GM12878 (cell line): ENCODE results near the gene RAD9A. TPM values are rescaled to one million over a fixed set of nuclear protein-coding genes. Genes with fewer than 3 reads are reported as not detected.
A peak's percentile ranks its signal among the peaks of the same experiment; 100 is the strongest.

ENCODE experiments used
- BHLHE40 ChIP-seq, 2 experiments: fragments of 450-650 bp in 1 of 2; IDR thresholded peaks; 2 replicates each; pipeline ENCODE4 v1.6.1; 2011 to 2017; ENCODE audit warnings: low read depth in 2 of 2, borderline replicate concordance in 1 of 2, improper control_type of control experiment in 1 of 2, low read length in 1 of 2, mild to moderate bottlenecking in 1 of 2
- CBFB ChIP-seq: IDR thresholded peaks from 2 replicates; pipeline ENCODE4 v1.6.1; 2016; ENCODE audit warnings: antibody characterized with exemption, low read depth
- CREB1 ChIP-seq: IDR thresholded peaks from 2 replicates; pipeline ENCODE4 v1.6.1; 2012; ENCODE audit warnings: low read depth, mild to moderate bottlenecking, inconsistent platforms
- FOXK2 ChIP-seq: fragments of 450-650 bp; IDR thresholded peaks from 2 replicates; pipeline ENCODE4 v1.6.1; 2017; ENCODE audit warnings: mild to moderate bottlenecking, moderate library complexity
- GATAD2B ChIP-seq: fragments of 450-650 bp; conservative IDR thresholded peaks from 2 replicates; pipeline ENCODE4 v1.6.1; 2017; ENCODE audit warnings: low read depth, mild to moderate bottlenecking, moderate library complexity
- IKZF1 ChIP-seq: fragments of 450-650 bp; conservative IDR thresholded peaks from 2 replicates; pipeline ENCODE4 v1.6.1; 2017; ENCODE audit warnings: antibody characterized with exemption, mild to moderate bottlenecking
- RUNX3 ChIP-seq: IDR thresholded peaks from 2 replicates; pipeline ENCODE4 v1.6.1; 2012; ENCODE audit warnings: low read length, inconsistent platforms
- SMC3 ChIP-seq: IDR thresholded peaks from 2 replicates; pipeline ENCODE4 v1.6.1; 2011; ENCODE audit warnings: low read length, improper control_type of control experiment, borderline replicate concordance
- ZNF384 ChIP-seq: IDR thresholded peaks from 2 replicates; pipeline ENCODE4 v1.6.1; 2012; ENCODE audit warnings: low read depth, mild to moderate bottlenecking, low read length, improper control_type of control experiment, borderline replicate concordance
- polyA plus RNA-seq, 11 experiments: library from polyadenylated mRNA; depleted of rRNA in 4 of 11; unstranded in 6 of 11; stranded (reverse) in 5 of 11; fragments of >200 nt; fragmentation: Nextera tagmentation in 4 of 11; fragmentation: Illumina TruSeq in 1 of 11; extraction: Ambion mirVana in 4 of 11; extraction: Trizol in 1 of 11; gene quantifications; 1 replicate in 1 of 11; 2 replicates in 10 of 11; pipeline versions ENCODE4 v1.2.1 to v1.2.3, GENCODE V29; 2011 to 2016; ENCODE audit warnings: inconsistent platforms in 2 of 11, missing spikeins in 2 of 11, low read depth in 1 of 11
- total RNA-seq, 4 experiments: library from RNA; depleted of rRNA in 3 of 4; stranded (reverse); fragments of >200 nt in 3 of 4; fragmentation: Illumina TruSeq in 1 of 4; extraction: Trizol in 1 of 4; gene quantifications; 2 replicates each; pipeline versions ENCODE4 v1.2.1 to v1.2.3, GENCODE V29; 2013 to 2021
- TF ChIP-seq, protein P1 (sequence below): IDR thresholded peaks from 2 replicates; pipeline ENCODE4 v1.6.1; 2012; ENCODE audit warnings: low read depth, low read length, improper control_type of control experiment
- TF ChIP-seq, protein P2 (sequence below): fragments of 450-650 bp; IDR thresholded peaks from 2 replicates; pipeline ENCODE4 v1.6.1; 2016; ENCODE audit warnings: mild to moderate bottlenecking
- TF ChIP-seq, protein P3 (sequence below), 3 experiments: IDR thresholded peaks in 2 of 3; conservative IDR thresholded peaks in 1 of 3; 2 replicates each; pipeline ENCODE4 v1.5.1; 2011; ENCODE audit warnings: low read depth in 3 of 3, low read length in 3 of 3, mild to moderate bottlenecking in 3 of 3, control low read depth in 2 of 3, moderate library complexity in 2 of 3, inconsistent platforms in 1 of 3, mixed read lengths in 1 of 3; ENCODE audit not compliant: control insufficient read depth in 2 of 3, insufficient read depth in 1 of 3; ENCODE audit errors: extremely low read depth in 1 of 3

RAD9A gene
- total and polyA plus RNA-seq, 10 of the 15 experiments (the other 5 are each of a cell fraction or from before 2014, with no cell fraction given), result 1.1 to 36.2 (median 19.8) TPM

DNA sequence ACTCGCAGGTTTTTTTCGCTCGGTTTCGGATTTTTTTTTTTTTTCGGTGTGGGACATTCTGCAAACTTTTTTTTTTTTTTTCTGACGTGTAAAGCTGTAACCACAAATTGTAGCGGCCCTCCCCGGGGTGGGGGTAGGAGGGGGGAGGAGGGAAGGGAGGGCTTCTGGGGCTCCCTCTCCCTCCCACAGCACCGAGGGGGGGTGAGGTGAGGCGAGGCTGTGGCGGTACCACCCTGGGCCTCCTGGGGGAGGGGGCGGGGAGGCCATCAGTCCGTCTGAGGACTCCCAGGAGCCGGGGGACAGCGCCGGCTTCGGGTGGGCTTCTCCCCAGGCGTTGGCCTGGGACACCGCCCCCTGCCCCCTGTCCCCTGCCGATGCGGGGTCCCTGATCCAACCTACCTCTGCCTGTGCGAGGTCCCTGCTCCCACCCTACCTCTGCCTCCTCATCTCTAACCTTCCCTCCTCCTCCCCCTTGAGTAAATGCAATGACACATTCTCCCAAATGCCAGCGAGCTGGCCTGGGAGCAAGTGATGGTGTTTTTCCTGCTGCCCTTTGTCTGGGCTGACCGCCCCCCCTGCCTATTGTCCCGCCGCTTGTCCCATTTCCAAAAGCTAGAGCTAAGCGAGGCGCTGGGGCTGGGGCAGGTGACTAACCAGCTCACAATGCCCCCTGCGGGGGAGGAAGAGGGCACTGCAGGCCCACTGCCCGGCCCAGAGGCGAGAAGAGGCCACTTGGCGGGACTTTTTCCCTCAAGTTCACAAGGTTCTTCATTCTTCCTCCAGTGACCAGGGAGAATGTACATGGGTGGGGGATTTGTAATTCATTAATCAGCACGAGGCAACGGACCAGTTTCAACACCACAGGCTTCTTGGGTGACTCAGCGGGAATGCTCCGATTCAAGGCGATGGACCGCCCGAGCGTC is 17.9 kb upstream of the RAD9A start (continued):
- TF ChIP-seq, protein P1, sequence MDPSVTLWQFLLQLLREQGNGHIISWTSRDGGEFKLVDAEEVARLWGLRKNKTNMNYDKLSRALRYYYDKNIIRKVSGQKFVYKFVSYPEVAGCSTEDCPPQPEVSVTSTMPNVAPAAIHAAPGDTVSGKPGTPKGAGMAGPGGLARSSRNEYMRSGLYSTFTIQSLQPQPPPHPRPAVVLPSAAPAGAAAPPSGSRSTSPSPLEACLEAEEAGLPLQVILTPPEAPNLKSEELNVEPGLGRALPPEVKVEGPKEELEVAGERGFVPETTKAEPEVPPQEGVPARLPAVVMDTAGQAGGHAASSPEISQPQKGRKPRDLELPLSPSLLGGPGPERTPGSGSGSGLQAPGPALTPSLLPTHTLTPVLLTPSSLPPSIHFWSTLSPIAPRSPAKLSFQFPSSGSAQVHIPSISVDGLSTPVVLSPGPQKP, result no peak
- peak in 1 of 2 experiments; percentile 53; a peak in 1 of 4 replicates for TF ChIP-seq BHLHE40 (IDR thresholded peaks at IDR 0.05; ENCODE audit: borderline replicate concordance in 1 of 2, low read depth in 2 of 2, low read length in 1 of 2)
- TF ChIP-seq ZNF384, result peak; percentile 96
- peak; percentile 39; the same call in 1 of the 2 replicates for TF ChIP-seq SMC3
- TF ChIP-seq GATAD2B, result peak; percentile 37; the same call in 1 of the 2 replicates
- TF ChIP-seq, protein P2, sequence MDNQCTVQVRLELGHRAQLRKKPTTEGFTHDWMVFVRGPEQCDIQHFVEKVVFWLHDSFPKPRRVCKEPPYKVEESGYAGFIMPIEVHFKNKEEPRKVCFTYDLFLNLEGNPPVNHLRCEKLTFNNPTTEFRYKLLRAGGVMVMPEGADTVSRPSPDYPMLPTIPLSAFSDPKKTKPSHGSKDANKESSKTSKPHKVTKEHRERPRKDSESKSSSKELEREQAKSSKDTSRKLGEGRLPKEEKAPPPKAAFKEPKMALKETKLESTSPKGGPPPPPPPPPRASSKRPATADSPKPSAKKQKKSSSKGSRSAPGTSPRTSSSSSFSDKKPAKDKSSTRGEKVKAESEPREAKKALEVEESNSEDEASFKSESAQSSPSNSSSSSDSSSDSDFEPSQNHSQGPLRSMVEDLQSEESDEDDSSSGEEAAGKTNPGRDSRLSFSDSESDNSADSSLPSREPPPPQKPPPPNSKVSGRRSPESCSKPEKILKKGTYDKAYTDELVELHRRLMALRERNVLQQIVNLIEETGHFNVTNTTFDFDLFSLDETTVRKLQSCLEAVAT, result 0 out of 2 replicates have a peak, but pooled peaks have one; percentile 20
- TF ChIP-seq IKZF1, result peak; percentile 31; the same call in 1 of the 2 replicates
- 0 out of 2 replicates have a peak, but pooled peaks have one; percentile 32 for TF ChIP-seq CBFB
- peak; percentile 76 for TF ChIP-seq CREB1
- TF ChIP-seq RUNX3, result peak; percentile 85
- TF ChIP-seq, protein P3, sequence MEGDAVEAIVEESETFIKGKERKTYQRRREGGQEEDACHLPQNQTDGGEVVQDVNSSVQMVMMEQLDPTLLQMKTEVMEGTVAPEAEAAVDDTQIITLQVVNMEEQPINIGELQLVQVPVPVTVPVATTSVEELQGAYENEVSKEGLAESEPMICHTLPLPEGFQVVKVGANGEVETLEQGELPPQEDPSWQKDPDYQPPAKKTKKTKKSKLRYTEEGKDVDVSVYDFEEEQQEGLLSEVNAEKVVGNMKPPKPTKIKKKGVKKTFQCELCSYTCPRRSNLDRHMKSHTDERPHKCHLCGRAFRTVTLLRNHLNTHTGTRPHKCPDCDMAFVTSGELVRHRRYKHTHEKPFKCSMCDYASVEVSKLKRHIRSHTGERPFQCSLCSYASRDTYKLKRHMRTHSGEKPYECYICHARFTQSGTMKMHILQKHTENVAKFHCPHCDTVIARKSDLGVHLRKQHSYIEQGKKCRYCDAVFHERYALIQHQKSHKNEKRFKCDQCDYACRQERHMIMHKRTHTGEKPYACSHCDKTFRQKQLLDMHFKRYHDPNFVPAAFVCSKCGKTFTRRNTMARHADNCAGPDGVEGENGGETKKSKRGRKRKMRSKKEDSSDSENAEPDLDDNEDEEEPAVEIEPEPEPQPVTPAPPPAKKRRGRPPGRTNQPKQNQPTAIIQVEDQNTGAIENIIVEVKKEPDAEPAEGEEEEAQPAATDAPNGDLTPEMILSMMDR (IDR thresholded peaks at IDR 0.05 in 2 of 3, conservative IDR thresholded peaks at IDR 0.05 in 1 of 3; ENCODE audit: control insufficient read depth in 2 of 3, extremely low read depth in 1 of 3, insufficient read depth in 1 of 3, low read depth in 3 of 3, low read length in 3 of 3), result peak; percentile 52 to 65 (median 56)
- no peak for TF ChIP-seq FOXK2
